HEK293 (cell line): ENCODE data around the gene PODN.

ENCODE experiments used
- CTCF ChIA-PET: fragments of 350-600 bp; formaldehyde crosslinking; extraction: SDS; loops from one replicate; lab custom pipeline; 2021; ENCODE audit warnings: antibody characterized with exemption; lab: Yijun Ruan, JAX
- POLR2A ChIA-PET: fragments of 300-600 bp; formaldehyde crosslinking; extraction: SDS; loops from one replicate; lab custom pipeline; 2020; ENCODE audit warnings: antibody characterized with exemption, inconsistent platforms; lab: Yijun Ruan, JAX
- H3K27ac ChIP-seq: fragments of 200-500 bp; sonication (Bioruptor generic); 2 replicates; pipeline ENCODE4 v1.5.1; 2014; ENCODE audit warnings: low read depth, low read length, control low read depth, inconsistent platforms; ENCODE audit errors: extremely low read depth
- H3K36me3 ChIP-seq, 2 experiments: fragments of 200-500 bp in 1 of 2; sonication (Bioruptor generic) in 1 of 2; 1 replicate in 1 of 2; 2 replicates in 1 of 2; pipeline ENCODE4 v1.5.1; 2014 to 2017; ENCODE audit warnings: inconsistent platforms in 2 of 2, low read length in 2 of 2; ENCODE audit not compliant: control insufficient read depth in 2 of 2, insufficient read depth in 1 of 2
- H3K4me1 ChIP-seq: fragments of 200-500 bp; sonication (Bioruptor generic); 2 replicates; pipeline ENCODE4 v1.5.1; 2014; ENCODE audit warnings: mild to moderate bottlenecking, low read length, inconsistent platforms; ENCODE audit not compliant: control insufficient read depth, insufficient read depth
- H3K4me3 ChIP-seq: 2 replicates; pipeline ENCODE4 v1.5.1; 2011; ENCODE audit warnings: low read depth, mild to moderate bottlenecking, control low read depth, low read length, moderate library complexity
- H3K9me3 ChIP-seq: fragments of 200-500 bp; sonication (Bioruptor generic); 2 replicates; pipeline ENCODE4 v1.5.1; 2014; ENCODE audit warnings: low read depth, low read length, inconsistent platforms; ENCODE audit not compliant: control insufficient read depth, insufficient read depth
- BCL11A ChIP-seq: fragments of 450-650 bp; formaldehyde crosslinking; IDR thresholded peaks from 2 replicates; pipeline ENCODE4 v1.5.1; 2016; ENCODE audit warnings: low read depth, missing biosample characterization, missing genetic modification characterization
- GLI4 ChIP-seq: fragments of 450-650 bp; formaldehyde crosslinking; IDR thresholded peaks from 2 replicates; pipeline ENCODE4 v1.5.1; 2016; ENCODE audit warnings: missing biosample characterization, missing genetic modification characterization
- KLF10 ChIP-seq: fragments of 450-650 bp; IDR thresholded peaks from 2 replicates; pipeline ENCODE4 v1.5.1; 2018; ENCODE audit warnings: missing biosample characterization, mild to moderate bottlenecking, missing genetic modification characterization
- KLF7 ChIP-seq: fragments of 450-650 bp; formaldehyde crosslinking; IDR thresholded peaks from 2 replicates; pipeline ENCODE4 v1.5.1; 2016; ENCODE audit warnings: missing biosample characterization, missing genetic modification characterization, borderline replicate concordance
- ZBTB48 ChIP-seq: fragments of 450-650 bp; formaldehyde crosslinking; IDR thresholded peaks from 2 replicates; pipeline ENCODE4 v1.5.1; 2016; ENCODE audit warnings: missing biosample characterization, missing genetic modification characterization
- ZFP3 ChIP-seq: fragments of 450-650 bp; formaldehyde crosslinking; IDR thresholded peaks from 2 replicates; pipeline ENCODE4 v1.5.1; 2016; ENCODE audit warnings: low read depth, missing biosample characterization, missing genetic modification characterization
- ZFP69B ChIP-seq: fragments of 450-650 bp; formaldehyde crosslinking; IDR thresholded peaks from 2 replicates; pipeline ENCODE4 v1.5.1; 2016; ENCODE audit warnings: missing biosample characterization, missing genetic modification characterization
- ZNF169 ChIP-seq: fragments of 450-650 bp; formaldehyde crosslinking; IDR thresholded peaks from 2 replicates; pipeline ENCODE4 v1.5.1; 2016; ENCODE audit warnings: missing biosample characterization, missing genetic modification characterization
- ZNF24 ChIP-seq: fragments of 450-650 bp; formaldehyde crosslinking; IDR thresholded peaks from 2 replicates; pipeline ENCODE4 v1.5.1; 2016; ENCODE audit warnings: missing biosample characterization, missing genetic modification characterization
- ZNF391 ChIP-seq: fragments of 450-650 bp; formaldehyde crosslinking; IDR thresholded peaks from 2 replicates; pipeline ENCODE4 v1.5.1; 2016; ENCODE audit warnings: low read depth, missing biosample characterization, missing genetic modification characterization, borderline replicate concordance
- ZNF623 ChIP-seq: fragments of 450-650 bp; formaldehyde crosslinking; IDR thresholded peaks from 2 replicates; pipeline ENCODE4 v1.5.1; 2016; ENCODE audit warnings: missing biosample characterization, missing genetic modification characterization
- ZNF701 ChIP-seq: fragments of 450-650 bp; formaldehyde crosslinking; IDR thresholded peaks from 2 replicates; pipeline ENCODE4 v1.5.1; 2016; ENCODE audit warnings: missing biosample characterization, missing genetic modification characterization
- ZNF747 ChIP-seq: fragments of 450-650 bp; formaldehyde crosslinking; IDR thresholded peaks from 2 replicates; pipeline ENCODE4 v1.5.1; 2016; ENCODE audit warnings: missing biosample characterization, missing genetic modification characterization
- ZSCAN30 ChIP-seq: fragments of 450-650 bp; IDR thresholded peaks from 2 replicates; pipeline ENCODE4 v1.5.1; 2018; ENCODE audit warnings: missing biosample characterization, mild to moderate bottlenecking, missing genetic modification characterization, moderate library complexity
- TF ChIP-seq, protein P1 (sequence below): fragments of 450-650 bp; formaldehyde crosslinking; IDR thresholded peaks from 2 replicates; pipeline ENCODE4 v1.5.1; 2016; ENCODE audit warnings: missing biosample characterization, missing genetic modification characterization
- TF ChIP-seq, protein P2 (sequence below): fragments of 450-650 bp; formaldehyde crosslinking; IDR thresholded peaks from 2 replicates; pipeline ENCODE4 v1.5.1; 2016; ENCODE audit warnings: missing biosample characterization, missing genetic modification characterization, borderline replicate concordance
- TF ChIP-seq, protein P3 (sequence below): fragments of 450-650 bp; formaldehyde crosslinking; IDR thresholded peaks from 2 replicates; pipeline ENCODE4 v1.5.1; 2016; ENCODE audit warnings: missing biosample characterization, missing genetic modification characterization
- TF ChIP-seq, protein P4 (sequence below): fragments of 450-650 bp; formaldehyde crosslinking; IDR thresholded peaks from 2 replicates; pipeline ENCODE4 v1.5.1; 2016; ENCODE audit warnings: missing biosample characterization, missing genetic modification characterization, low read depth

Gene PODN

DNA sequence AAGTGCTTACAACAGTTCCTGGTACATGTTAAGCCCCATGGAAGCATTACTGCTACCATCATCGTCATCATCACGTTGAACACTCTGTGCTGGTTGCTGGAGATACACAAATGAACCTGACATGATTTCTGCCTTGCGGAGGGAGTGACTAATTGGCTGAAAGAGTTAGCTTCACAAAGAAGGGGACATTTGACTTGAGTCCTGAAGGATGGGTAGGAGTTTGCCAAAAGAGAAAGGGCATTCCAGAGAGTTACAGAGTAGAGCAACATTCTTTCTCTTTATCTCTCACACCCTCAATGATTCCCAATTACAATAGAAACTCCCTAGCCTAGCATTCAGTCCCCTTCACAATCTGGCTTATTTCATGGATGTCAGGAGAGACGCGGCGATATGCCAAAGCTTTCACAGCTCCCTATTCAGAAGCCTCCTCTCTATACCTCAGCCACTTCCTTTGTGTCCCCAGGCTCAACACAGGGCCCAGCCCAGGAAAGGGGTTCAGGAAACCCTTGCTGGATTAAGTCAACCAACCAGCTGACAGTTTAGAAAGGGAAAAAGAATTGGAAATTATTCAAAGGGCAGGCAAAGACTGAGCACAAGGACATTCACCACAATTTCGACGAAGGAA is 42.4 kb downstream of the PODN start:
- TF ChIP-seq ZFP3 (tag by site-specific recombination) (peak; percentile 74), ZNF747 (tag by site-specific recombination) (no peak), ZNF623 (no peak), KLF10 (tag by site-specific recombination) (no peak), ZBTB48 (tag by site-specific recombination) (no peak), BCL11A (tag by site-specific recombination) (no peak), GLI4 (tag by site-specific recombination) (no peak)
- TF ChIP-seq, protein P1, sequence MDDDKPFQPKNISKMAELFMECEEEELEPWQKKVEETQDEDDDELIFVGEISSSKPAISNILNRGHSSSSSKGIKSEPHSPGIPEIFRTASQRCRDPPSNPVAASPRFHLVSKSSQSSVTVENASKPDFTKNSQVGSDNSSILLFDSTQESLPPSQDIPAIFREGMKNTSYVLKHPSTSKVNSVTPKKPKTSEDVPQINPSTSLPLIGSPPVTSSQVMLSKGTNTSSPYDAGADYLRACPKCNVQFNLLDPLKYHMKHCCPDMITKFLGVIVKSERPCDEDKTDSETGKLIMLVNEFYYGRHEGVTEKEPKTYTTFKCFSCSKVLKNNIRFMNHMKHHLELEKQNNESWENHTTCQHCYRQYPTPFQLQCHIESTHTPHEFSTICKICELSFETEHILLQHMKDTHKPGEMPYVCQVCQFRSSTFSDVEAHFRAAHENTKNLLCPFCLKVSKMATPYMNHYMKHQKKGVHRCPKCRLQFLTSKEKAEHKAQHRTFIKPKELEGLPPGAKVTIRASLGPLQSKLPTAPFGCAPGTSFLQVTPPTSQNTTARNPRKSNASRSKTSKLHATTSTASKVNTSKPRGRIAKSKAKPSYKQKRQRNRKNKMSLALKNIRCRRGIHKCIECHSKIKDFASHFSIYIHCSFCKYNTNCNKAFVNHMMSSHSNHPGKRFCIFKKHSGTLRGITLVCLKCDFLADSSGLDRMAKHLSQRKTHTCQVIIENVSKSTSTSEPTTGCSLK (tag by site-specific recombination) = no peak
- TF ChIP-seq, protein P2, sequence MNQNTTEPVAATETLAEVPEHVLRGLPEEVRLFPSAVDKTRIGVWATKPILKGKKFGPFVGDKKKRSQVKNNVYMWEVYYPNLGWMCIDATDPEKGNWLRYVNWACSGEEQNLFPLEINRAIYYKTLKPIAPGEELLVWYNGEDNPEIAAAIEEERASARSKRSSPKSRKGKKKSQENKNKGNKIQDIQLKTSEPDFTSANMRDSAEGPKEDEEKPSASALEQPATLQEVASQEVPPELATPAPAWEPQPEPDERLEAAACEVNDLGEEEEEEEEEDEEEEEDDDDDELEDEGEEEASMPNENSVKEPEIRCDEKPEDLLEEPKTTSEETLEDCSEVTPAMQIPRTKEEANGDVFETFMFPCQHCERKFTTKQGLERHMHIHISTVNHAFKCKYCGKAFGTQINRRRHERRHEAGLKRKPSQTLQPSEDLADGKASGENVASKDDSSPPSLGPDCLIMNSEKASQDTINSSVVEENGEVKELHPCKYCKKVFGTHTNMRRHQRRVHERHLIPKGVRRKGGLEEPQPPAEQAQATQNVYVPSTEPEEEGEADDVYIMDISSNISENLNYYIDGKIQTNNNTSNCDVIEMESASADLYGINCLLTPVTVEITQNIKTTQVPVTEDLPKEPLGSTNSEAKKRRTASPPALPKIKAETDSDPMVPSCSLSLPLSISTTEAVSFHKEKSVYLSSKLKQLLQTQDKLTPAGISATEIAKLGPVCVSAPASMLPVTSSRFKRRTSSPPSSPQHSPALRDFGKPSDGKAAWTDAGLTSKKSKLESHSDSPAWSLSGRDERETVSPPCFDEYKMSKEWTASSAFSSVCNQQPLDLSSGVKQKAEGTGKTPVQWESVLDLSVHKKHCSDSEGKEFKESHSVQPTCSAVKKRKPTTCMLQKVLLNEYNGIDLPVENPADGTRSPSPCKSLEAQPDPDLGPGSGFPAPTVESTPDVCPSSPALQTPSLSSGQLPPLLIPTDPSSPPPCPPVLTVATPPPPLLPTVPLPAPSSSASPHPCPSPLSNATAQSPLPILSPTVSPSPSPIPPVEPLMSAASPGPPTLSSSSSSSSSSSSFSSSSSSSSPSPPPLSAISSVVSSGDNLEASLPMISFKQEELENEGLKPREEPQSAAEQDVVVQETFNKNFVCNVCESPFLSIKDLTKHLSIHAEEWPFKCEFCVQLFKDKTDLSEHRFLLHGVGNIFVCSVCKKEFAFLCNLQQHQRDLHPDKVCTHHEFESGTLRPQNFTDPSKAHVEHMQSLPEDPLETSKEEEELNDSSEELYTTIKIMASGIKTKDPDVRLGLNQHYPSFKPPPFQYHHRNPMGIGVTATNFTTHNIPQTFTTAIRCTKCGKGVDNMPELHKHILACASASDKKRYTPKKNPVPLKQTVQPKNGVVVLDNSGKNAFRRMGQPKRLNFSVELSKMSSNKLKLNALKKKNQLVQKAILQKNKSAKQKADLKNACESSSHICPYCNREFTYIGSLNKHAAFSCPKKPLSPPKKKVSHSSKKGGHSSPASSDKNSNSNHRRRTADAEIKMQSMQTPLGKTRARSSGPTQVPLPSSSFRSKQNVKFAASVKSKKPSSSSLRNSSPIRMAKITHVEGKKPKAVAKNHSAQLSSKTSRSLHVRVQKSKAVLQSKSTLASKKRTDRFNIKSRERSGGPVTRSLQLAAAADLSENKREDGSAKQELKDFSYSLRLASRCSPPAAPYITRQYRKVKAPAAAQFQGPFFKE (tag by site-specific recombination) = no peak
- TF ChIP-seq, all 188 proteins: peak for 1
- peaks cover 2% of the 10 kb centered on the region for H3K4me1 ChIP-seq
- ChIA-PET CTCF (interaction anchor here (0.7 kb wide), 1 partner anchor 175 kb away, joined by 4 read pairs; no protein-coding TSS in a partner anchor), POLR2A (no interaction called here)
- no peak overlapping the region for H3K27ac ChIP-seq
- H3K36me3 ChIP-seq = no peaks in the 10 kb centered on the region
- no peaks in the 10 kb centered on the region for H3K9me3 ChIP-seq
- no peak overlapping the region for H3K4me3 ChIP-seq

DNA sequence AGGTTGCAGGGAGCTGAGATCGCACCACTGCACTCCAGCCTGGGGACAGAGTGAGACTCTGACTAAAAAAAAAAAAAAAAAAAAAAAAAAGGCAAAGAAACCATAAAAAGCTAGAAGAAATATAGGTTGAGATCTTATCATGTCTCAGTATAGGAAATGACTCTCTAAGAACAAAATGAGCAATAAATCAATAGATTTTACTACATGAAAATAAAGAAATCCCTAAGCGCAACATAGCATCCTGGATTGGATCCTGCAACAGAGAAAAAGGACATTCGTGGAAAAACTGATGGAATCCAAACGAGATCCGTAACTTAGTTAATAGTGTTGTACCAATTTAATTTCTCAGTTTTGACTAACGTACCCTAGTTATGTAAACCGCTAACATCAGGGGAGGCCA is 45.1 kb downstream of the PODN start:
- Histone ChIP-seq H3K4me1 (peaks cover 8% of the 10 kb centered on the region), H3K4me3 (no peak overlapping the region), H3K27ac (no peak overlapping the region), H3K9me3 (no peaks in the 10 kb centered on the region), H3K36me3 (no peaks in the 10 kb centered on the region)
- ChIA-PET POLR2A (interaction anchor here (0.5 kb wide), 1 partner anchor 94 kb away, joined by 6 read pairs; no protein-coding TSS in a partner anchor), CTCF (interaction anchor here (0.5 to 0.9 kb wide), 3 partner anchors 38 to 138 kb away, joined by 3 to 4 read pairs (median 3); no protein-coding TSS in a partner anchor)
- TF ChIP-seq, protein P3, sequence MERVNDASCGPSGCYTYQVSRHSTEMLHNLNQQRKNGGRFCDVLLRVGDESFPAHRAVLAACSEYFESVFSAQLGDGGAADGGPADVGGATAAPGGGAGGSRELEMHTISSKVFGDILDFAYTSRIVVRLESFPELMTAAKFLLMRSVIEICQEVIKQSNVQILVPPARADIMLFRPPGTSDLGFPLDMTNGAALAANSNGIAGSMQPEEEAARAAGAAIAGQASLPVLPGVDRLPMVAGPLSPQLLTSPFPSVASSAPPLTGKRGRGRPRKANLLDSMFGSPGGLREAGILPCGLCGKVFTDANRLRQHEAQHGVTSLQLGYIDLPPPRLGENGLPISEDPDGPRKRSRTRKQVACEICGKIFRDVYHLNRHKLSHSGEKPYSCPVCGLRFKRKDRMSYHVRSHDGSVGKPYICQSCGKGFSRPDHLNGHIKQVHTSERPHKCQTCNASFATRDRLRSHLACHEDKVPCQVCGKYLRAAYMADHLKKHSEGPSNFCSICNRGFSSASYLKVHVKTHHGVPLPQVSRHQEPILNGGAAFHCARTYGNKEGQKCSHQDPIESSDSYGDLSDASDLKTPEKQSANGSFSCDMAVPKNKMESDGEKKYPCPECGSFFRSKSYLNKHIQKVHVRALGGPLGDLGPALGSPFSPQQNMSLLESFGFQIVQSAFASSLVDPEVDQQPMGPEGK = no peak
- TF ChIP-seq ZNF701 (tag by site-specific recombination) (no peak), ZNF24 (tag by site-specific recombination) (no peak), KLF7 (tag by site-specific recombination) (no peak), ZNF391 (no peak), ZNF169 (no peak), ZFP69B (tag by site-specific recombination) (no peak), ZSCAN30 (tag by site-specific recombination) (no peak)
- TF ChIP-seq, protein P4, sequence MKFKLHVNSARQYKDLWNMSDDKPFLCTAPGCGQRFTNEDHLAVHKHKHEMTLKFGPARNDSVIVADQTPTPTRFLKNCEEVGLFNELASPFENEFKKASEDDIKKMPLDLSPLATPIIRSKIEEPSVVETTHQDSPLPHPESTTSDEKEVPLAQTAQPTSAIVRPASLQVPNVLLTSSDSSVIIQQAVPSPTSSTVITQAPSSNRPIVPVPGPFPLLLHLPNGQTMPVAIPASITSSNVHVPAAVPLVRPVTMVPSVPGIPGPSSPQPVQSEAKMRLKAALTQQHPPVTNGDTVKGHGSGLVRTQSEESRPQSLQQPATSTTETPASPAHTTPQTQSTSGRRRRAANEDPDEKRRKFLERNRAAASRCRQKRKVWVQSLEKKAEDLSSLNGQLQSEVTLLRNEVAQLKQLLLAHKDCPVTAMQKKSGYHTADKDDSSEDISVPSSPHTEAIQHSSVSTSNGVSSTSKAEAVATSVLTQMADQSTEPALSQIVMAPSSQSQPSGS (tag by site-specific recombination) = no peak
